ENCODE data around the gene CRLF3.

- no peak for TF ChIP-seq ZNF423 (tag by site-specific recombination; IDR thresholded peaks at IDR 0.05)
- TF ChIP-seq CTCF (tag by site-specific recombination; IDR thresholded peaks at IDR 0.05): no peak
- no peak for TF ChIP-seq ZNF791 (tag by site-specific recombination; IDR thresholded peaks at IDR 0.05)
- TF ChIP-seq ZXDB (tag by site-specific recombination; IDR thresholded peaks at IDR 0.05): no peak
- no peak for TF ChIP-seq ZNF501 (tag by site-specific recombination; IDR thresholded peaks at IDR 0.05)
- no peak for TF ChIP-seq ZNF146 (tag by site-specific recombination; IDR thresholded peaks at IDR 0.05)
- no peak for TF ChIP-seq ZNF513 (tag by site-specific recombination; IDR thresholded peaks at IDR 0.05)
- TF ChIP-seq REST (tag by site-specific recombination; IDR thresholded peaks at IDR 0.05): no peak
- no peak for TF ChIP-seq ZBTB49 (tag by site-specific recombination; IDR thresholded peaks at IDR 0.05; ENCODE audit: low read depth)
Measured at GRCh38 chr17:30808785-30809286, 15.7 kb downstream of the CRLF3 start.

All from HEK293 (cell line).